G401.6 (cell line): ENCODE data around the gene GAGE12F.
"Not testable (repeated sequence)": the region's sequence is repeated elsewhere in the genome, so short reads cannot be mapped to it uniquely, and the experiment has no call there.

Source experiments
- FAIRE-seq: peaks from 2 replicates; lab custom pipeline; 2012; peaks lifted over from hg19 to GRCh38; lab: Jason Lieb, UNC

The GAGE12F gene, protein sequence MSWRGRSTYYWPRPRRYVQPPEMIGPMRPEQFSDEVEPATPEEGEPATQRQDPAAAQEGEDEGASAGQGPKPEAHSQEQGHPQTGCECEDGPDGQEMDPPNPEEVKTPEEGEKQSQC

DNA sequence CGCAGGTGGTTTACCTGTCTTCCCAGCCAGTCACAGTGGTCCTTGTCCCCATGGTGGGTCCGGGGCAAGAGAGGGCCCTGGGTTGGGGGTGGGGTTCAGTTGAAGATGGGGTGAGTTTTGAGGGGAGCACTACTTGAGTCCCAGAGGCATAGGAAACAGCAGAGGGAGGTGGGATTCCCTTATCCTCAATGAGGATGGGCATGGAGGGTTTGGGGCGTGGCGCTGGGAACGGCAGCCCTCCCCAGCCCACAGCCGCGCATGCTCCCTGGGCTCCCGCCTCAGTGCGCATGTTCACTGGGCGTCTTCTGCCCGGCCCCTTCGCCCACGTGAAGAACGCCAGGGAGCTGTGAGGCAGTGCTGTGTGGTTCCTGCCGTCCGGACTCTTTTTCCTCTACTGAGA, at the start of gene GAGE12F:
Gene GAGE12F, plus strand, starts transcription at position 301 of the 400 bp plus-strand sequence. CDS start 1,155 bp downstream, outside the sequence.
- not testable (repeated sequence) for FAIRE-seq

DNA sequence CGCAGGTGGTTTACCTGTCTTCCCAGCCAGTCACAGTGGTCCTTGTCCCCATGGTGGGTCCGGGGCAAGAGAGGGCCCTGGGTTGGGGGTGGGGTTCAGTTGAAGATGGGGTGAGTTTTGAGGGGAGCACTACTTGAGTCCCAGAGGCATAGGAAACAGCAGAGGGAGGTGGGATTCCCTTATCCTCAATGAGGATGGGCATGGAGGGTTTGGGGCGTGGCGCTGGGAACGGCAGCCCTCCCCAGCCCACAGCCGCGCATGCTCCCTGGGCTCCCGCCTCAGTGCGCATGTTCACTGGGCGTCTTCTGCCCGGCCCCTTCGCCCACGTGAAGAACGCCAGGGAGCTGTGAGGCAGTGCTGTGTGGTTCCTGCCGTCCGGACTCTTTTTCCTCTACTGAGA, 28.8 kb upstream of the GAGE12F start, which contains the start of gene GAGE12C:
Gene GAGE12C, plus strand, starts transcription at position 301 of the 400 bp plus-strand sequence. CDS start 1,155 bp downstream, outside the sequence.
- FAIRE-seq, result not testable (repeated sequence)

DNA sequence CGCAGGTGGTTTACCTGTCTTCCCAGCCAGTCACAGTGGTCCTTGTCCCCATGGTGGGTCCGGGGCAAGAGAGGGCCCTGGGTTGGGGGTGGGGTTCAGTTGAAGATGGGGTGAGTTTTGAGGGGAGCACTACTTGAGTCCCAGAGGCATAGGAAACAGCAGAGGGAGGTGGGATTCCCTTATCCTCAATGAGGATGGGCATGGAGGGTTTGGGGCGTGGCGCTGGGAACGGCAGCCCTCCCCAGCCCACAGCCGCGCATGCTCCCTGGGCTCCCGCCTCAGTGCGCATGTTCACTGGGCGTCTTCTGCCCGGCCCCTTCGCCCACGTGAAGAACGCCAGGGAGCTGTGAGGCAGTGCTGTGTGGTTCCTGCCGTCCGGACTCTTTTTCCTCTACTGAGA, 19.2 kb upstream of the GAGE12F start, which contains the start of gene GAGE12D:
Gene GAGE12D, plus strand, starts transcription at position 301 of the 400 bp plus-strand sequence. CDS start 1,155 bp downstream, outside the sequence.
- FAIRE-seq, result not testable (repeated sequence)

- not testable (repeated sequence) for FAIRE-seq
These were observed 9.7 kb upstream of the GAGE12F start, which contains the start of gene GAGE12E for GRCh38 chrX:49550989-49551388. Gene GAGE12E (plus strand): TSS chrX:49551289. CDS start chrX:49552444, 1,155 bp downstream.

GRCh38 chrX:49568728-49569127, 8.1 kb downstream of the GAGE12F start:
- not testable (repeated sequence) for FAIRE-seq

DNA sequence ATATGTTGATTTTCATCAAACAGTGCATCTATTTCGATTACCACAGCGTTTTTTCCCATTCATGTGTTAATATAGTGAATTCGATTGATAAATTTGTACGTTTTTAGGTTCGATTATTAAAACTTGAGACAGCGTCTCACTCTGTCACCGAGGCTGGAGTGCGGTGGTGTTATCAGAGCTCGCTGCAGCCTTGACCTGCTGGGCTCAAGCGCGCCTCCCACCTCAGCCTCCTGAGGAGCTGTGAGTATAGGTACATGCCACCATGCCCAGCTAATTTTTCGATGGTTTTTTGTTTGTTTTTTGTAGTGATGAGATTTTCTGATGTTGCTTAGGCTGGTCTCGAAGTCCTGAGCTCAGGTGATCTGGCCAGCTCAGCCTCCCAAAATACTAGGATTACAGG, 8.5 kb downstream of the GAGE12F start:
- not testable (repeated sequence) for FAIRE-seq

DNA sequence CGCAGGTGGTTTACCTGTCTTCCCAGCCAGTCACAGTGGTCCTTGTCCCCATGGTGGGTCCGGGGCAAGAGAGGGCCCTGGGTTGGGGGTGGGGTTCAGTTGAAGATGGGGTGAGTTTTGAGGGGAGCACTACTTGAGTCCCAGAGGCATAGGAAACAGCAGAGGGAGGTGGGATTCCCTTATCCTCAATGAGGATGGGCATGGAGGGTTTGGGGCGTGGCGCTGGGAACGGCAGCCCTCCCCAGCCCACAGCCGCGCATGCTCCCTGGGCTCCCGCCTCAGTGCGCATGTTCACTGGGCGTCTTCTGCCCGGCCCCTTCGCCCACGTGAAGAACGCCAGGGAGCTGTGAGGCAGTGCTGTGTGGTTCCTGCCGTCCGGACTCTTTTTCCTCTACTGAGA, 9.5 kb downstream of the GAGE12F start, which contains the start of gene GAGE12G:
Gene GAGE12G, plus strand, starts transcription at position 301 of the 400 bp plus-strand sequence. CDS start 1,155 bp downstream, outside the sequence.
- not testable (repeated sequence) for FAIRE-seq

- FAIRE-seq, result not testable (repeated sequence)
These were observed 19.0 kb downstream of the GAGE12F start, which contains the start of gene GAGE12H for GRCh38 chrX:49579649-49580048. Gene GAGE12H (plus strand): TSS chrX:49579949. CDS start chrX:49581104, 1,155 bp downstream.

- FAIRE-seq, result not testable (repeated sequence)
These were observed 28.6 kb downstream of the GAGE12F start, which contains the start of gene GAGE2A for GRCh38 chrX:49589196-49589595. Gene GAGE2A (plus strand): TSS chrX:49589496. CDS start chrX:49590651, 1,155 bp downstream.

DNA sequence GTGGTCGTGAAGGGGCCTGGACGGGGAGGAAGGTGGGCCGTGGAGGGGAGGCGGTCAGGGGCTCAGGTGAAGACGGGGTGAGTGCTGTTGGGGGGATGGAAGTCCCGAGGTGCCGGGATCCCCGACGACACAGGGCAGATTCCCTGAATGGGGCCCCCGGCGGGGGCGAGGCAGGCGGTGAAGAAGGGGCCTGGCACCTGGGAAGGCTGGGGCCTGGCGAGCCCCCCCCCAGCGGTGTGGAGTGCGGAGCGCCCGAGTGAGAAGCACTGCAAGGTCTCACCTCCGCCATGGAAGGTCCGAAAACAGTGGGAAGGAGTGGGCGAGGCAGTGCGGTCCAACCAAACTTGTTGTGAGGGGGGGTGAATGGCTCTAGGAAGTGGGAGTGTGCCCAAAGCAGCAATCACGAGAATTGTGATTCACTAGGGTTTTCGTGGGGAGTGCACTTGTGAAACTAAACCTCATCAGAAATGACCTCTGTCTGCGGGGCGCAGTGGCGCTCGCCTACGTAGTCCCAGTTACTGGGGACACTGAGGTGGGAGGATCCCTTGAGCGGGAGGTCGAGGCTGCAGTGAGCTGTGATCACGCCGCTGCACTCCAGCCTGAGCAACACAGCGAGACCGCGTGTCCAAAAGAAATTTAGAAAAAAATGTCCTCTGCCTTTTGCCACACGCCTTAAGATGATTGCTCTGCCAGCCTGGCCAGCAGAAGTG, 29.3 kb downstream of the GAGE12F start:
- FAIRE-seq, result not testable (repeated sequence)

DNA sequence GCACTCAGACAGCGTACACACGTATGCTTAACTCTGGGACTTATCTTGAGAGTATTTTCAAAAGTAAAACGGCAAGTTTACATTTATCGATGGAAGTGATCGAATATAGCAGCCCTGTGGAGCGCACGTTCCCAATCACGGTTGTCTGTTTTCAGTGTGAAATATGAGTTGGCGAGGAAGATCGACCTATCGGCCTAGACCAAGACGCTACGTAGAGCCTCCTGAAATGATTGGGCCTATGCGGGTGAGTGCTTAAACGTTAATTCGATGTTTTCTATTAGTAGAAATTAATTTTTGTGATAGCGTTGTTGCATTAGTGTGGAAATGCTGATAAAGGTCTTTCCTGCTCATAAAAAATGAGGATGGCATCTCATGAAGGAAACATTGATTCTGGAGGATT, 29.8 kb downstream of the GAGE12F start:
- FAIRE-seq, result not testable (repeated sequence)

GRCh38 chrX:49598720-49599119, 38.1 kb downstream of the GAGE12F start, which contains the start of gene GAGE1:
Gene GAGE1 (plus strand): TSS chrX:49599020. CDS start chrX:49600175, 1,155 bp downstream.
- FAIRE-seq, result not testable (repeated sequence)

DNA sequence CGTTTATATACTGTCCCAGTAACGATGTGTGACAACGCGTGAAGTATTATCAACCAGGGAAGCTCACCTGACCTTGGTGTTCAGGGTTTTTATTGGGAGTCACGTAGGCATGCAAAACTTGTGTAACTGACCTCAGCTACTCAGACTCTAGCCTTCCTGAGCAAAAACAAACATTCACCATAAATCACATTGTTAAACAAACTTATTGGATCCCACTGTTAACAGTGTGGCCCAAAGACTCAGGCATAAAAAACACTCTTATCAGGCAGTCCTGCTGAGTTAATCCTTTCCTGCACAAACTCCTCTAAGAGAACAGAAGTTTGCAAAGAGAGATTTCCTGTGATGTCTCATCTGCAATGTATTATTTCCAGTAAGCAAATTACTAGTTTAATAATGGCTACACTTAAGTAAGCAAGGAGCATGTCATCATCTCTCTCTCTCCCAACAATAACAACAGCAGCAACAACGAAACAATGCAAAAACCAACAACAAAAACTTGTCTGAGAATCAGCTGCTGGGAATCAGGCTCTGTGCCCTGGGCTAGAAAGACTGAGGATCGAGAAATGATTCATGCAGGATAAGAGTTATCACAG, 50.2 kb downstream of the GAGE12F start:
- no peak for FAIRE-seq
